SH-SY5Y (cell line): Measurements from ENCODE around the gene DIP2C.

ENCODE experiments used
- GATA2 ChIP-seq: IDR thresholded peaks from 2 replicates; pipeline ENCODE4 v1.6.1; 2011; ENCODE audit warnings: mild to moderate bottlenecking, low read depth, low read length
- GATA3 ChIP-seq: IDR thresholded peaks from 2 replicates; pipeline ENCODE4 v1.6.1; 2011; ENCODE audit warnings: low read depth, mild to moderate bottlenecking, low read length, moderate library complexity

DNA sequence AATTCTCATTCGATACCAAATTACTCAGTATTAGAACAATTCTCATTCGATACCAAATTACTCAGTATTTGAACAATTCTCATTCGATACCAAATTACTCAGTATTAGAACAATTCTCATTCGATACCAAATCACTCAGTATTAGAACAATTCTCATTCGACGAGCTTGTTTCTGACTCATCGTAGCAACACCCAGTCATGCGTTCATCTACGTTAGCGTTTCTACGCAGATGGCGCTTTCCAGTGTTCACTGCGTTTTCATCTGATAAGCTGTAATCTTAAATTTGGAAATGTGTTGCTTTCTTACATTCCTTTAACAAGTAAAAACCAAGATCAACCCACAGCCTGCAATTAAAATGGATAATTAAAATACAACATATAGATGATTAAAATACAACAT lies 277.9 kb downstream of the DIP2C start:
- TF ChIP-seq GATA3 = no peak
- TF ChIP-seq GATA2 = no peak
